GM10266 (cell line): Measurements from ENCODE around the gene CCL7.

Source experiments
- DNase-seq: peaks from one replicate; pipeline ENCODE4 v3.0.0; 2012; ENCODE audit errors: extremely low spot score
- CTCF ChIP-seq: IDR thresholded peaks from 2 replicates; pipeline ENCODE4 v1.5.1; 2012; ENCODE audit warnings: mild to moderate bottlenecking, low read depth; ENCODE audit not compliant: control insufficient read depth, insufficient read depth; ENCODE audit errors: missing control alignments

Gene CCL7

DNA sequence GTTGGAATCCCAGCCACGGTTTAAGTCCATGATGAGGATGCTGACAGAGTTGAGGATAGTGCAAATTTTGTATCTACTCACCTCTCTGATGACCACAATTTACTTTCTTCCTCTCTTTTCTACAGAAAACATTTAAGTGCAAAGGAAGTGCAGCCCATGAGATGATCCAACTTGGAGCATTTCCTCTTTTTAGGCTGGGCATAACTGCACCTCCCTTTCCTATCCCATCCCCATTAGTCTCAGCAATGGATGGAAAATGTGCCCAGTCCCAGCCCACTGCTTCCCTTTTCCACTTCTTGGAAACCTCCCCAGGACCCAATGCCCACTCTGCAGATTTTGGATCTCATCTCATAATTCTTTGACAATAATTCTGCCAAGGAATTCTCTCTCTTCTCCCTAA is 32.6 kb downstream of the CCL7 start:
- TF ChIP-seq CTCF: no peak
- no peak for DNase-seq

DNA sequence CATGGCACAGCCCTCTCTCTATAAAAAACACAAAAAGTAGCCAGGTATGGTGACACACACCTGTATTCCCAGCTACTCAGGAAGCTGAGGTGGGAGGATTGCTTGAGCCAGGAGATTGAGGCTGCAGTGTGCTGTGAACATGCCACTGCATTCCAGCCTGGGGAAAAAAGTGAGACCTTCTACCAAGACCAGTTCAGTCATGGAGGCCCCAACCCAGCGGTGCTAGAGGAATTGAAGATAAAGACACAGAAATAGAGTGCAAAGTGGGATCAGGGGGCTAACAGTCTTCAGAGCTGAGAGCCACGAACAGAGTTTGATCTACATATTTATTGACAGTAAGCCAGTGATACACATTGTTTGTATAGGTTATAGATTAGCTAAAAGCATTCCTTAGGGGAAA is 33.6 kb downstream of the CCL7 start:
- no peak for DNase-seq
- TF ChIP-seq CTCF: no peak

- no peak for TF ChIP-seq CTCF
- no peak for DNase-seq
Measured at GRCh38 chr17:34305061-34305460, 35.0 kb downstream of the CCL7 start.

- DNase-seq: no peak
- no peak for TF ChIP-seq CTCF
Measured at GRCh38 chr17:34305606-34306005, 35.6 kb downstream of the CCL7 start.

- no peak for DNase-seq
- no peak for TF ChIP-seq CTCF
Measured at GRCh38 chr17:34306466-34306865, 36.4 kb downstream of the CCL7 start.

- no peak for DNase-seq
- no peak for TF ChIP-seq CTCF
Measured at GRCh38 chr17:34307110-34307509, 37.1 kb downstream of the CCL7 start.

GRCh38 chr17:34308371-34308770 is 38.4 kb downstream of the CCL7 start:
- no peak for TF ChIP-seq CTCF
- DNase-seq: no peak
